NCI-H128 (cell line): ENCODE results near the gene PTRH1.

Experiments used
- DNase-seq: peaks from one replicate; lab custom pipeline; 2025; ENCODE audit not compliant: unreplicated experiment; lab: John Stamatoyannopoulos, UW

PTRH1 gene

DNA sequence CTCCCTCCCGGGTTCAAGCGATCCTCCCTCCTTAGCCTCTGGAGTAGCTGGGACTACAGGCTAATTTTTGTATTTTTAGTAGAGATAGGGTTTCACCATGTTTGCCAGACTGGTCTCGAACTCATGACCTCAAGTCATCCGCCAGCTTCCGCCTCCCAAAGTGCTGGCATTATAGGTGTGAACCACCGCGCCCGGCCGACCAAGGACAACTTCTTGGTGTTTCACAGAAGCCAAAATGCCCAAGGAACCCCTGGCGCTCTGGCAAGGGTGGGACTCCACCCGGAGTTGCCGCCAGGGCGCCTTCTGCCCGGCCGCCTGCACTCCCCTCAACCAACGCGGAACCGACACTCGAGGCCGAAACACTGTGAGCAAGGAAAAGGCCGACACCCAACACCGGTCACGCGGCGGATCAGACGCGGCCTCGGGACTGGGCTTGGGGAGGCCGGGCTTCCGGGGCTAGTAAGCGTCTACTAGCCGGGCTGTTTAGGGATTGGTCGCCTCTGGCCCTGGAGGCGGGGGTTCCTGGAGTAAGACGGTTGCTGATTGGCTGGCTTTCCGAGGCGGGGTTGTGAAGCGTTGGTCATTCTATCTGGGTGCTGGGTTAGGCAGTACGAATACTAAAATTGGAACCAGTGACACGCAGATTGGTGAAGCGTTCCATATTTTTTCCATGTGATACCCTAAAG lies 16.3 kb downstream of the PTRH1 start:
- peak; percentile 43 for DNase-seq

DNA sequence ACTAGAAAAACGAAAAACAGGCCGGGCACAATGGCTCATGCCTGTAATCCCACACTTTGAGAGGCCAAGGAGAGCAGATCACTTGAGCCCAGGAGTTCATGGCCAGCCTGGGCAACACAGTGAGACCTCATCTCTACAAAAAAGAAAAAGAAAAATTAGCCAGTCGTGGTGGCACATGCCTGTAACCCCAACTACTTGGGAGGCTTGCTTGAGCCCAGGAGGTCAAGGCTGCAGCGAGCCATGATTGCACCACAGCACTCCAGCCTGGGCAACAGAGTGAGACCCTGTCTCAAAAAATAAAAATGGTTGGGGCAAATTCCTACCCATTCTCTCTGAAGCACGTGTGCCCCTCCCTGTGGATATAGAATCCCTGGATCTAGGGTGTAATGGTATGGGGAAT lies 17.1 kb downstream of the PTRH1 start:
- DNase-seq: no peak

DNA sequence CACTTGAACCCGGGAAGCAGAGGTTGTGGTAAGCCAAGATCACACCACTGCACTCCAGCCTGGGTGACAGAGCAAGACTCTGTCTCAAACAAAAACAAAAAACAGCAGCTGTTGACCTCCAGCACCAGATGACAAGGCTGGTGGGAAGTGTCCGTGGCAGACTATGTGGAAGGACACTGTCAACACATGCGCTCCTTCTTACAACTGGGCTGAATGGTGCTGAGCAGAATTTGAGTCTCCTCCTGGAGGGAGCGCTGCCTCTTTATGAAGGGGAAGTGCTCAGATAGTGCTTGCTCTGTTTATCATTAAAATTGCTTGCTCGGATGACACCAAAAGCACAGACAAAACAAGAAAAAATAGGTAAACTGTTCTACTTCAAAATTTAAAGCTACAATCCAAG lies 17.9 kb downstream of the PTRH1 start:
- DNase-seq: no peak

DNA sequence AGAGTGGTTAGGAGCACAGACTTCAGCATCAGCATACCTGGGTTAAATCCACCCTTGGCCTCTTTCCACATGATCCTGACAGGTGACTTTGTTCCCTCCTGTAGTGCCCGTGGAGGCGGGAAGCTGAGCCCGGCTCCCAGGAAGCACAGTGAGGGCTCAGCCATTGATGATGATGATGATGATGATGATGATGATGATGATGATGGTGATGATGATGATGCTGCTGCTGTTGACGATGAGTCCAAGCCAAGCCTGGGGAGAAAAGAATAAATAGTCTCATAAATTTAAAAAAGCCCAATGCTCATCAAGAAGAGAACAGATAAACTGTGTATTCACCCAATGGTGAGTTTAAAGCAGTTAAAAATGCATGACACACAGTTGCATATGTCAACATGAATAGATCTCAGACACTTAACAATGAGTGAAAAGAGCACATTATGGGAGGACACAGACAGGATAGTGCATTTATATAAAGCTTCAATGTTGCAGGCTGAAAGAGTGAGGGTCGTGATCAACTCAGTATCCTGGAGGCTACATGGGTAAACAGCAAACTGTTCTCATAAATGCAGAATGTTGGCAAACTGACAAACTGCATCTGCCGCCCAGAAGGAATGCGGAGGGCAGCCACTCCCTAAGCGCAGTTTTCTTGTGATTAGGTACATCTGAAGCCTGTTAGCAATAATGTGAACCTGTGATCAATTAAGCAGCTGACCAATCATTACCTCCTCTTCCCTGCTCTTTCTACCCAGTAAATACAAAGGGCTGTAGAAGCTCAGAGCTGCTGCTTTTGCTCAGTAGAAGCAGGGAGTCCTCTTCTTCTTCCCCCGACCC lies 20.4 kb downstream of the PTRH1 start:
- DNase-seq: no peak

DNA sequence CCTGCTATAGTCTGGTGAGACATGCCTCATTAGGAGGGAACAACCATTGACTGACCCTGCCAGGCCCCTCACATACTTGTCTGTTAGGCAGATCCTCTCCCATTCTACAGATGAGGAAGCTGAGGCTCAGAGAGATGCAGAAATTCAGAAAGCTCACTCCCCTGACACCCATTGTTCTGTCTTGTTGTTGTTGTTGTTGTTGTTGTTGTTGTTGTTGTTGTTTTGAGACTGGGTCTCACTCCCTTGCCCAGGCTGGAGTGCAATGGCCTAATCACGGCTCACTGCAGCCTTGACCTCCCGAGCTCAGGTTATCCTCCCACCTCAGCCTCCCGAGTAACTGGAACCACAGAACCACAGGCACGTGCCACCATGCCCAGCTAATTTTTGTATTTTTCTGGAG lies 21.8 kb downstream of the PTRH1 start:
- DNase-seq: no peak

DNA sequence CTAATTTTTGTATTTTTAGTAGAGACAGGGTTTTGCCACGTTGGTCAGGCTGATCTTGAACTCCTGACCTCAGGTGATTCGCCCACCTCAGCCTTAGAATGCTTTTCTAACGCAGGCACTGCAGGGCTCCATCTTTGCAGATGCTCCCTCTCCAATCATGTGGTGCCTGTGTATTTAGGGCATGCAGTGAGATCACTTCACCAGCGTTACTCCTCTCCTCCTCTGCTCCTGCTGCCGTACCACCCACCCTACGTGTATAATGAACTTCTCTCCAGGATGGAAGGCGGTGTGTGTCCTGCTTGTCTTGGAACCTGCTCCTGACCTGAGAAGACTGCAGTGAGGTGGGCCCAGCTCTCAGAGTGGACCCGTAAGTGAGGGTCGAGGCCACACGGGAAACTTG lies 22.3 kb downstream of the PTRH1 start:
- DNase-seq: no peak

DNA sequence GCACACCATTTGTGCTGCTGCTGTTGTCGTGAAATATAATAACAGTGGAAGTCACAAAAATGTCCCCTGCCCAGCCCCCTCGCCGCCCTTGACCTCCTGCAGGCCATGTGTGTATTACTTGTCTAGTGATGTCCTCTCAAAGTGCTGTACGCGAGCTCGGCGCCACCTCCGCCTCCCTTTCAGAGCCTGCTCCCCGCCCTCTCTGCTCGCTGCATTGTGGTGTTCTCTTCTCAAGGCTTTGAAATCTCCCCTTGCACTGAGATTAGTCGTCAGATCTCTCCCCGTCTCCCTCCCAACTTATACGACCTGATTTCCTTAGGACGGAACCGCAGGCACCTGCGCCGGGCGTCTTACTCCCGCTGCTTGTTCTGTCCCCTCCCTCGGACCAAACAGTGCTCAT lies 23.4 kb downstream of the PTRH1 start:
- no peak for DNase-seq

DNA sequence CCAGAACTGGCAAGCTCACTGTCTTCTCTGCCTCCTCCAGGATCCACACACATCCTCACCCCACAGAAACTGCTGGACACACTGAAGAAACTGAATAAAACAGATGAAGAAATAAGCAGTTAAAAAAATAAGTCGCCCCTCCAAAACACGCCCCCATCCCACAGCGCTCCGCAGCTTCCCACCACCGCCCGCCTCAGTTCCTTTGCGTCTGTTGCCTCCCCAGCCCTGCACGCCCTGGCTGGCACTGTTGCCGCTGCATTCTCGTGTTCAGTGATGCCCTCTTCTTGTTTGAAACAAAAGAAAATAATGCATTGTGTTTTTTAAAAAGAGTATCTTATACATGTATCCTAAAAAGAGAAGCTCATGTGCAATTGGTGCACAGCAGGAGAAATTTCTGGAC lies 24.7 kb downstream of the PTRH1 start:
- no peak for DNase-seq

DNA sequence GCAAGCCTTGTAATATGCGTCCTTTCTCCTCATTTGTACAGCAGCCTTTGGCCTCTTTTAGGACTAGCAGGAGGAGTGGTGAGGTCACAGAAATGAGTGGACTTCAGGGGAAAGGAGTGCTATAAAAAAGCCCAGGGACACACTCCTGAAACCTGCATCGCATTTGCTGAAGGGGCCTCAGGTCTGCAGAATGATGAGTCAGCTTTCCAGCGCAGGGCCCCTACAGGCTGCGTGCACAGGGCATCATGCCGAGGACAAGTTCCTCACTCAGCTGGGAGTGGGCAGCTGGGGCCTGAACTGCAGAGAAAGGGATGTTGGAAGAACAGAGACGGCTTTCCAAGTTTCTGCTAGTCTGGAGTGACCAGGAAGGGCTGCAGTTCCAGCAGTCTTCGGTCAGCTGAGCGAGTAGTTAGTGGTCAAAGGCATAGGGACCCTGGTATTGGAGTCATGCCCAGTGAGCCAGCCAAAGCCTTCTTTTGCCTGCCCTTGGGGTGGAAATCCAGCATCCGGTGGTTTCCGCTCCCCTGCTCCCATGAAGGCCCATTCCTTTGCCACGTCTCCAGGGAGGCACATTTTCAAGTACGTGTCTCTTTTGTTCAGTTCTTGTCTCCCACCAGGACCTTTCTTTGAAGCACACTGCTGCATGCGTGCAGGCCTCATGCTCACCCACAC lies 26.0 kb downstream of the PTRH1 start:
- DNase-seq: no peak

DNA sequence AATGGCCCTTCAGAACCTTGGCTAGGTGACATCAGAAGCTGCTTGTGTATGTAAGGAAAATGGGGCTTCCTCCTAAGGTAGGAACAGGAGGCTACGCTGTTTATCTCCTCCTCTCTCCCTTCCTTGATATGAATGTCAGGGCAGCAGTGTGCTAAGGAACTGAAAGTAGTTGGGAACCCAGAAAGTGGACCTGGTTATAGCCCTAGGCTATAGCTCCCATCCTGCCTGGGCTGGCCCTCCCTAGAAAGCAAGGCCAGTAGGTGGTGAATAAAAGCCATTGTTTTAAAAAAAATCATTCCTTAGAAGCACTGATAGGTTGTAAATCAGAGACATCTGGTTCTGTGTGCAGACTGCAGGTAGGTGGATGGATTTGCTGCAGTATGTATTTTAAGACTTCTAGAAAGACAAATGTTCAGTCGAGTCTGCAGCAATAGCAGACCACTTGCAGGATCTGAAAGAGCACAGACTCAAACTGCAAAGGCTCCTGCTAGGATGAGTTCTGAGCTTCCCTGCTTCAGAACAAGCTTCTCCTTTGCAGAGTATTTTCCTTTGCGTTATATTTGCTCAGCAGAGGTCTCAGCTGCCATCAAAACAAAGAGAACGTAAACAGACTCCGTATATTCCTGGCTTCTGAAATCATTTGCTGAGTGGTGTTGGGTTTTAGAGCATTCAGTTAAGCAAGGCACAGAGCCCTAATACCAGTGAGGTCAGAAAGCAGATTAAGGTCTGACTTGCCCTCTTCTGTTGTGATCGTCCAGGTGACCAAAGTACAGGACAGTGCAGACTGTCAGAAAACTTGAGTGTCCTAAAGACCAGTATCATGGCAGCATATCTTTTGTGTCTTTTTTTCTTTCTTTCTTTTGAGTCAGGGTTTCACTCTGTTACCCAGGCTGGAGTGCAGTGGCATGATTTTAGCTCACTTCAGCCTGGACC lies 28.7 kb downstream of the PTRH1 start:
- DNase-seq: no peak

DNA sequence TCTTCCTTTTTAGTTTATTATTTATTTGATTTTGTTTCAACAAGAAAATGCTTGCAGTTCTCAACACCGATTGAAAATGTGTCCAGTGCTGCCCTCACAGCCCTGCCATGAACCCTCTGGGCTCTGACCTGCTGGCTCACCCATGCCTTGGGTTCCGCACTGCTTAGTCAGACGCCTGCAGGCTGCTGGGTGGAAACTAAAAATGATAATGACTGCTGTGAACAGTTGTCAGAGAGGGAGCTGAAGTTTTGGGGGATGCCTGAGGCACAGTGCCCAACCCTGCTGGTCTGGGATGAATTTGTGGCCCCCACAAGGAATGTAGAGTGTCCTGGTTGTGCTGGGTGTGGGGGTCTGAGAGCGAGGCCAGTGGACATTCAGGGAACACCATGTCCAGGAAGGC lies 30.9 kb downstream of the PTRH1 start:
- DNase-seq: no peak

DNA sequence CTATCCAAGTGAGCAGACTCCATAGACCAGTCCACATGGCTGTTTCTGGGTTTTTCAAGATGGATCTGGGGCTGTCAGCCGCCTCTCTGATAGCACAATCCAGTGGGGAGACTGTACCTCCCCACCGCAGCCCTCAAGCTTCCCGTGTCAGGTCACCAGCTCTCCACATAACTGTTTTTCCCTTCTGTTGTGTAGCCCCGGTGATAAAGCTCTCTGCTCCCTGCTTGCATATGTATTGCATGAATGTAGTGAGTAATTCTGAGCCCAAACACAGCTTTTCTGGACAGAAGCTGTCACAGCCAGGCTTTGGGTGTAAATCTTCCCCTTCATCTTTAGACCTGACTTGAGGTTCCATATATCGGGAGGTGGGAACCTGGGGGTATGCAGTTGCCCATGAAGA lies 31.7 kb downstream of the PTRH1 start:
- DNase-seq: no peak

DNA sequence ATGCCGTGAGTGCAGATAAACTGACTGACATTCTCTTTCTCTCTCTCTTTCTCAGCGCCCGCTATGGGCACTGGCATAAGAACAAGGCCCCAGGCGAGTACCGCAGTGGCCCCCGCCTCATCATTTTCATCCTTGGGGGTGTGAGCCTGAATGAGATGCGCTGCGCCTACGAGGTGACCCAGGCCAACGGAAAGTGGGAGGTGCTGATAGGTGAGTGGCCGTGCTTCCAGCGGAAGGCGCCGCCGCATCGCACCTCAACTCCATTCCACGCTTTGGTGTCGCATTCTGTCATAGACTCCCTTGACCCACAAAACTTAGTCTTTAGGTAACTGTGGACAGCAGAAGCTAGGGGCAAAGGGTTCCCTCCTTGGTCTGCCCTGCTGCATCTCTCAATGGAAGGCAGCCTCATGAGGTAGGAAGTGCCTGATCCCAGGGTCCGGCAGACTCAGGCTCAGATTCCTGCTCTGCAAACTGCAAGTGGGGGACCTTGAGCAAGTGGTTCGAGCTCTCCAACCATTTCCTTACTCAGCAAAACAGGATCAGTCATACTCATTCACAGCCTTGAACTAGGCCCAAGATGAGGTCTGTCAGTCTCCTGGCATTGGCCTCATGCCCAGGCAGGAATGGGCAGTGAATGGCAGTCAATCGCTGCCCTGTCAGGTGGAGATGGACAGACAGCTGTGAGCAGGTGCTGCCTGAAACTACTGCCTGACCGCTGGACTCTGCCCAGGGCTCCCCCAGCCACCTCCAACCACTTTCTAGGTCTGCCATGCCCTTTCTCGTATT lies 32.9 kb downstream of the PTRH1 start:
- no peak for DNase-seq

DNA sequence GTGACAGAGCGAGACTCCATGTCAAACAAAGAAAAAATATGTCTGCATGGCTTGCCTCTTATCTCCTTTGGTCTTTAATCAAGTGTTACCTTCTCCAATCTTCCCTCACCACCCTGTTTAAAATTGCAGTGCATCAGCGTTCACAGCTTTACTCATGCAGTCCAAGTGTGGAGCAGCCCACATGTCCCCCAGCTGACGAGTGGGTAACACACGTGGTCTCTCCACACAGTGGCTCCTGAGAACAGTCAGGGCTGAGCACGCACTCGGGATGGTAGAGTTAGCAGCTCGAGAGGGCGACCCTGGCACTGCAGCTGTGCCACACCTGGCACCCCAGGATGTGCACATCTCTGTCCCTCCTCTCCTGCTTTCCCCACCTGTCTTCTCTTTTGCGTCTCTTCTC lies 34.6 kb downstream of the PTRH1 start:
- no peak for DNase-seq

DNA sequence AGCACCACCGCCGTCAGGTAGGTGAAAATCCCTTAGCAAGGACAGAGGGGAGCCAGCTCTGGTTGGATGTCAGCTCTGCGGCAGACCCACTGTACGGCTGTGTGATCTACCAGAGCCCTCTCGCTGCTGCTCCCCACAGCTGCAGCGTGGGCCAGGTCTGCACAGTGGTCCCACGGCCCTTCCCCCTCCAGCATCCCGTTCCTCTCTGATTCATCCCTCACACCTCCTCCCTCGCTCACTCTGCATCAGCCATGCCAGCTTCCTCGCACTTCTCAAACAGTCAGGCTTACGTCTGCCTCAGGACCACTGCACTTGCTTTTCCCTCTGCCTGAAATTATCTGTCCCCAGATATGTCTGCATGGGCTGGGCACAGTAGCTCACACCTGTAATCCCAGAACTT lies 35.2 kb downstream of the PTRH1 start:
- DNase-seq: no peak

DNA sequence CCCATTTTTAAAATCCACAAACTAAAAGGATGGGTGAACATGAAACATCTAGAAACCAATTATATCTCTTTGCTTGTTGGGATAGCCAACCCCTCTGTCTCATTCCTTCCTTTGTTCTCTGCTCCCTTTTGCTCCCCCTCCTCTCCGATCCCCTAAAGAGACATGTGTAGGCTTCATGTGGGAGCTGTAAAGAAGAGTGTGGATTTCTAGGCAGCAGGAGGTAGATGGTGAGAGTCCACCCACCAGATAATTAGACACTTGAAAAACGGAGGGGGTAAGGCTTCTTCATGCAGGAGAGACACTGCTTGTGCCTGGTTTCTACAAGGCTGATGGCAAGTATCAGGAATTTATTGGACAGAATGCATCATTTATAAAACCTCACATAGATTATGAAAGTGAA lies 36.0 kb downstream of the PTRH1 start:
- no peak for DNase-seq

DNA sequence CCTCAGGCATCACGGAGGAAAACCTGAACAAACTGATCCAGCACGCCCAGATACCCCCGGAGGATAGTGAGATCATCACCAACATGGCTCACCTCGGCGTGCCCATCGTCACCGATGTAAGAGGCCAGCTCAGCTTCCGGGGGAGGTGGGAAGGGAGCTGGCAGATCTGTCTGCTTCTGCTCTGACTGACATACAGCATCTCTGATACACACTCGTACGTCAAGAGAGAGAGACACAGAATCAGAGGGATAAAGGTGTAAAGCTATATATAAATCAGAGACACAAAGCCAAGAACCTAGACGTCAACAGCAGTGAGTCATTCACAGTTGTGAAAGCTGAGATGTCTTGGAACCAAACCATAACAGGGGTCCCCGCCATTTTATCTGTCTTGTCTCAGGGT lies 38.8 kb downstream of the PTRH1 start:
- DNase-seq: no peak

DNA sequence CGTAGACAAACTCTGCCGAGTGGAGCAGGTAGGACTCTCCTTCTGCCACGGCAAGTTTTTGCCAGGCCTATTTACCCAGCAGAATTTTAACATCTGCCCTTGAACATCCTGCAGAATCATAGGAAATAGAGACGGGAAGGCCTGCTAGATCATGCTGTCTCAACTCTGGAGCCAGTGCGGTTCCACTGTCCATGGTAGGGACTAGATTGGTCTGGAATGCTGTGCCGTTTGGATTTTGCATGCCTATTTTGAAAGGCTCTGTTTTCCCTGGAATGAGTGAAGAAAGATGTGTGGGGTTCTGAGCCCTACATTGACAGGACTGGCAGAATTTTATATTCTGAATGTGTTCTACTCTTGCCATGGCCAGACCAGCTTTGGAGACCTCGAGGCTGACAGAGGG lies 42.2 kb downstream of the PTRH1 start:
- no peak for DNase-seq

DNA sequence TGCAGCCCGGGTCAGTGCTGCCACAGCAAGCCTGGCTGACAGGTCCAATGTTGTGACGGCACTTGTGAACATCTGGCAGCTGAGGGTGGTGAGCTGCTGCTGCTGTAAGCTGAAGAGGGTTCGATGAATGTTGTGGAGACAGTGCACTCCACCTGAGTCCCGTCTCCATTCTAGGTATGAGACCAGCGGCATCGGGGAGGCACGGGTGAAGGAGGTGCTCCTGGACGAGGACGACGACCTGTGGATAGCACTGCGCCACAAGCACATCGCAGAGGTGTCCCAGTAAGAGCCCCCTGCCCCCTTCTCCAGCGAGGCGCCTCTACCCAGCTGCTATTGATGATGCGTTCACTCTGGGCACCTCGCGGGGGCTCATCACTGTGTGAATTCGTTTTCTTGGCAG lies 47.6 kb downstream of the PTRH1 start:
- no peak for DNase-seq

DNA sequence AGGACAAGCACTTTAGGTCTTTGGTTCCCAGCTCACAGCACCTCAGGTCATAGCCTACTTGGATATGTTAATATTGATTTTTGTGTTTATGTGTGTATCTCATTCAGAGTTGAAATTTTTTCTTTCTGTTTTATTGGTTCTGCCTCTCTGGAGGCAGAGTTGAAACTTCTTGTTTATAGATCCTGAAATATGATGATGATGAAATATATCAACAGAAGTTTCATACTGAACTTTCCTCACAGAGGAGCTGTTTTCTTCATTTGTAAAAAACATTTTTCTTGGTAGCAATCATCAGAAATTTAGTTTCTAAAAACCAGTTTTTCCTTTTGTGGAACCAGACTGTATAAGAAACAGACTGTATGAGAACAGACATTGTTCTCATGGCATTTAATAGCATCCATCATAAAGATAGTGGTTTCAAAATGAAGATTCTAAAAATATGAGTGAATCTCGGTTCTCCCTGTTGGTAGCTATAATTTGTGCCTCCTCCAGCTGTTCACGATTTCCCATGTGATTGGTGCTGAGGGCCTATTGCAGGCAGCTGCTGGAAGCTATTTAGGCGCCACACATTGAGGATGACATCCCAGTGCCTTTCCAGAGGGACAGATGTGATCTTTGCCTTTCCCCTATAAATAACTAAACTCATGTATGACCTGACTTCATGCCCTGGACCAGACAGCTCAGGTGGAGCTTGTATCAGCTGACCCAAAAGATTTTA lies 48.2 kb downstream of the PTRH1 start:
- DNase-seq: no peak
